Measurements from ENCODE around the gene FUCA2.
A peak's percentile ranks its signal among the peaks of the same experiment; 100 is the strongest.

FUCA2 gene

GRCh38 chr6:143510991-143511891 lies at the start of gene FUCA2:
Gene FUCA2, minus strand, starts transcription at chr6:143511720. Its CDS starts 86 bp downstream, at chr6:143511634.
- no peak for TF ChIP-seq JUND (IDR thresholded peaks at IDR 0.05; ENCODE audit: low read depth)
- in situ Hi-C loops (cut with HindIII; ENCODE audit: low pct_unique_long_range_greater_than_20kb, low sequenced_read_pairs): no loop called here
- peak; percentile 33 to 75 for DNase-seq (ENCODE audit: low read depth in 1 of 2, low spot score in 1 of 2)

- no peak for DNase-seq (ENCODE audit: low read depth in 1 of 2, low spot score in 1 of 2)
- in situ Hi-C loops (cut with HindIII; ENCODE audit: low pct_unique_long_range_greater_than_20kb, low sequenced_read_pairs): no loop called here
- no peak for TF ChIP-seq JUND (IDR thresholded peaks at IDR 0.05; ENCODE audit: low read depth)
Observed at GRCh38 chr6:143561105-143561704, 49.7 kb upstream of the FUCA2 start.

DNA sequence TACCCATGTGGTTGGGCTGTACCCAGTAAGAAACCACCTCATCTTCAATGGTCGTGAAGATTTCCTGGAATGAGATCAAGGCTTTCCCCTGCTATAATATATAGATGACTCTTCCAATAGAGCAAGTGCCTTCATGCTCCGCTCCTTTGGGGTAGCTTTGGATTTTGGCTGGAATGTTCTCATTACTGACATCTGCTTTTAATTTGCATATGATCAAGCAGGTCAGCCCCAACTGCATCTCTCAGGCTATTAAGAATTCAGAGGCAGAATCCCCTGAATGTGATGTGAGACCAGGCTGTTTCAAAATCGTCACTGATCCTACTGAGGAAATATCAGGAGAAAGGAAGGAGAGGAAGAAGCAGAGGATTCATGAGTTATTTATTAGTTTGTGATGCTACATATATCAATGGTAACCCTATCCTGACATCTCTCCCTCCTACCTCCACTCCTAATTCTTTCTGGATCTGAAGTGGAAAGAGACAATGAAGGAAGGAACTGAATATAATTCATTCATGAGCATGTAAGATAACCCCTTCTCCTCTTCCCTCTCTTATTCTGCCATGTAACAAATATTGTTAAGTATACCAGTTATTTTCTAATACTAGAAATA lies 47.6 kb upstream of the FUCA2 start:
- no peak for DNase-seq (ENCODE audit: low read depth in 1 of 2, low spot score in 1 of 2)
- no peak for TF ChIP-seq JUND (IDR thresholded peaks at IDR 0.05; ENCODE audit: low read depth)
- in situ Hi-C loops (cut with HindIII; ENCODE audit: low pct_unique_long_range_greater_than_20kb, low sequenced_read_pairs): no loop called here

- in situ Hi-C loops (cut with HindIII; ENCODE audit: low pct_unique_long_range_greater_than_20kb, low sequenced_read_pairs): no loop called here
- TF ChIP-seq JUND (IDR thresholded peaks at IDR 0.05; ENCODE audit: low read depth): no peak
- no peak for DNase-seq (ENCODE audit: low read depth in 1 of 2, low spot score in 1 of 2)
Observed at GRCh38 chr6:143556529-143556928, 45.0 kb upstream of the FUCA2 start.

DNA sequence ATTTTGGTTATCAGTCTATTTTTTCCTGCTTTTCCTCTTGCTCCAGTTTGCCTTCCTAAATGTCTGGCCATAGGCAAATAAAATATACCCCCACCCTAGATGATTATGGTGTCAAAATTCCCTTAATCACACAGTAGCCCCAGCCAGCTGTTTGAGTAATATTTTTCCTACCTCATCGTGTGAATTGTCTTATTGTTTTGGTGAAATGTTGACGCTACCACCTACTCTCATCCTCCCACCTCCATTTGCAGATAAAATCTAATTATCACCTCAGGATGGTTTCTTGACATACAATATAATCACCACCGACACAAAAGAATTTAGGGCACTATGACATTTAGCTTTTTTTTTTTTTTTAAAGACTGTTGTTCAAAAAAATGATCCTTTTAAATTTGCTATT lies 44.1 kb upstream of the FUCA2 start:
- no peak for TF ChIP-seq JUND (IDR thresholded peaks at IDR 0.05; ENCODE audit: low read depth)
- in situ Hi-C loops (cut with HindIII; ENCODE audit: low pct_unique_long_range_greater_than_20kb, low sequenced_read_pairs): no loop called here
- no peak for DNase-seq (ENCODE audit: low read depth in 1 of 2, low spot score in 1 of 2)

- in situ Hi-C loops (cut with HindIII; ENCODE audit: low pct_unique_long_range_greater_than_20kb, low sequenced_read_pairs): no loop called here
- DNase-seq (ENCODE audit: low read depth in 1 of 2, low spot score in 1 of 2): peak in 1 of 2 experiments; percentile 15
- TF ChIP-seq JUND (IDR thresholded peaks at IDR 0.05; ENCODE audit: low read depth): no peak
Observed at GRCh38 chr6:143555071-143555492, 43.6 kb upstream of the FUCA2 start.

DNA sequence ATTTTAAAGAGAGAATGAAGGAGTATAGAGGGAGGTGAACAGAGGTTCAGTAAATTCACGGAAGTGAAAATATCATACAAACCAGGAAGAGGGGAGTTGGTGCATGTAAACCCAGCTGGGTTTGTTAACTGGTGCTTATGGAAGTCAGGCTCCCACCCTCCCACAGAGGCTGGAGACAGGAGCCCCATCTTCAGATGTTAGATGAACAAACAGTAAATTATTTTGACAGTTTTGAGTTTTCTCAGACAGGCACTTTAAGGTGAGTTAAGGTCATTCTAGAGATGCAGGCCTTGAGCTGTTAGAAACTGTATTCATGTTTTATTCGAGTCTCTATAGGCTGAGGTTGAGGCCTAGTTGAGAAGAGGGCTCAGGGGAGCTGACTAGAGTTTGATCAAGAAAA lies 41.8 kb upstream of the FUCA2 start:
- DNase-seq (ENCODE audit: low read depth in 1 of 2, low spot score in 1 of 2): no peak
- TF ChIP-seq JUND (IDR thresholded peaks at IDR 0.05; ENCODE audit: low read depth): no peak
- in situ Hi-C loops (cut with HindIII; ENCODE audit: low pct_unique_long_range_greater_than_20kb, low sequenced_read_pairs): no loop called here

DNA sequence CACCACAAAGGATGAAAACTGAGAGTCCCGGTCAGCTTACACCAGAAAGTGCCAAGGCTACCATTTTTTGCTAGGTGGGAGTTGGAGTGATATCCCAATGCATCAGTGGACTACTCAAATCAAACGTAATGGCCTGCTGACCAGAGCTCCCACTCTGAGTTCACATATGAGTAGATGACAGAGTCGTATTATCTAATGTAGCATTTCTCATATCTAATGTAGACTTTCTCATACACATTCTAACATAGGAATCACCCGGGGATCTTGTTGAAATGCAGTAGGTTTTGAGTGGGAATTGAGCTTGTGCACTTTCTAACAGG lies 38.4 kb upstream of the FUCA2 start:
- no peak for TF ChIP-seq JUND (IDR thresholded peaks at IDR 0.05; ENCODE audit: low read depth)
- no peak for DNase-seq (ENCODE audit: low read depth in 1 of 2, low spot score in 1 of 2)
- in situ Hi-C loops (cut with HindIII; ENCODE audit: low pct_unique_long_range_greater_than_20kb, low sequenced_read_pairs): no loop called here

- in situ Hi-C loops (cut with HindIII; ENCODE audit: low pct_unique_long_range_greater_than_20kb, low sequenced_read_pairs): no loop called here
- no peak for DNase-seq (ENCODE audit: low read depth in 1 of 2, low spot score in 1 of 2)
- TF ChIP-seq JUND (IDR thresholded peaks at IDR 0.05; ENCODE audit: low read depth): no peak
Observed at GRCh38 chr6:143549221-143549948, 37.9 kb upstream of the FUCA2 start.

- in situ Hi-C loops (cut with HindIII; ENCODE audit: low pct_unique_long_range_greater_than_20kb, low sequenced_read_pairs): no loop called here
- no peak for TF ChIP-seq JUND (IDR thresholded peaks at IDR 0.05; ENCODE audit: low read depth)
- no peak for DNase-seq (ENCODE audit: low read depth in 1 of 2, low spot score in 1 of 2)
Observed at GRCh38 chr6:143546599-143546998, 35.1 kb upstream of the FUCA2 start.

DNA sequence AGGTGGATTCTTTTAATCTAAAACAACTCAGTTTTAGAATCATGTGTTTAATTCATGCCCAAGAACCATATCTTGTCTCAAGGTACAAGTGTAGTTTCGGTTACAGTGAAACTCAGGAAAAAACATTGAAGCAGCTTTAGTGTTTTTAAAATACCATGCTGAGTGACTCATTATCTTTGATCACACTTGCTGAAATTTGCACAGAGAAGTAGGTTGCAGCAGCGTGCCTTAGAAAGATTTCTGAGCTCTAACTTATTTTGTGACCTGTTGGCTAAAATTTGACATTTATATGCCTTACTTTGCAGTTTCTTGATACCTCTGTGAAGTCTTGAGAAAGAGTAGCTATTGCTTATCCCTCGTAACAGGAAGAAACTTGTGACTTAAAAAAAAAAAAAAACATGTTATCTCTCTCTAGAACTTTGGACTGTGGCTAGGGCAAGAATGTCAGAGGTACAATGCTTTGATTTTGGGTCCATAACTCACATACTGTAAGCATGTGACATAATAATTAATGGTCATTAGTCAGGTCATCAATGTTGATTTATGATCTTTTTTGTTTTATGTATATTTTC lies 34.5 kb upstream of the FUCA2 start:
- no peak for TF ChIP-seq JUND (IDR thresholded peaks at IDR 0.05; ENCODE audit: low read depth)
- in situ Hi-C loops (cut with HindIII; ENCODE audit: low pct_unique_long_range_greater_than_20kb, low sequenced_read_pairs): no loop called here
- DNase-seq (ENCODE audit: low read depth in 1 of 2, low spot score in 1 of 2): no peak

GRCh38 chr6:143545165-143545564 lies 33.6 kb upstream of the FUCA2 start:
- no peak for TF ChIP-seq JUND (IDR thresholded peaks at IDR 0.05; ENCODE audit: low read depth)
- DNase-seq (ENCODE audit: low read depth in 1 of 2, low spot score in 1 of 2): peak in 1 of 2 experiments; percentile 9
- in situ Hi-C loops (cut with HindIII; ENCODE audit: low pct_unique_long_range_greater_than_20kb, low sequenced_read_pairs): no loop called here

Data from T47D (cell line).